Lung (tissue), 12 donors: ENCODE data around the gene NDUFAF3. TPM values are rescaled to one million over a fixed set of nuclear protein-coding genes. Genes with fewer than 3 reads are reported as not detected.
A peak's percentile ranks its signal among the peaks of the same experiment; 100 is the strongest.
"Not testable (repeated sequence)": the region's sequence is repeated elsewhere in the genome, so short reads cannot be mapped to it uniquely, and the experiment has no call there.

Experiments
- ATAC-seq: fragments of 200-7000 bp; cut with Tn5 transposase; one replicate; pipeline ENCODE4 v1.9.1; 2020; ENCODE audit warnings: moderate number of reproducible peaks; ENCODE audit not compliant: insufficient read depth, low FRiP score
- DNase-seq, 3 donors: peaks; one replicate each; pipeline ENCODE4 v3.0.0-alpha.2; 2013 to 2017
- H3K27ac ChIP-seq, 2 donors: one replicate each; pipeline ENCODE4 v1.5.1; 2013; ENCODE audit warnings: mild to moderate bottlenecking in 2 of 2, moderate library complexity in 2 of 2, control low read depth in 1 of 2, inconsistent platforms in 1 of 2, low read depth in 1 of 2, low read length in 1 of 2
- H3K27me3 ChIP-seq, 3 donors: one replicate each; pipeline ENCODE4 v1.5.1; 2013; ENCODE audit warnings: low read length in 2 of 3; ENCODE audit not compliant: control insufficient read depth in 3 of 3, insufficient read depth in 3 of 3
- H3K36me3 ChIP-seq, 4 donors: one replicate each; pipeline ENCODE4 v1.5.1; 2013; ENCODE audit warnings: low read length in 4 of 4, mild to moderate bottlenecking in 1 of 4, moderate library complexity in 1 of 4; ENCODE audit not compliant: control insufficient read depth in 4 of 4, insufficient read depth in 4 of 4
- H3K4me1 ChIP-seq, 5 donors: one replicate each; pipeline ENCODE4 v1.5.1; 2013; ENCODE audit warnings: low read length in 5 of 5, mild to moderate bottlenecking in 2 of 5, moderate library complexity in 1 of 5; ENCODE audit not compliant: control insufficient read depth in 5 of 5, insufficient read depth in 5 of 5
- H3K4me3 ChIP-seq: one replicate; pipeline ENCODE4 v1.5.1; 2013; ENCODE audit warnings: mild to moderate bottlenecking, control low read depth, moderate library complexity
- H3K9ac ChIP-seq, 2 donors: one replicate each; pipeline ENCODE4 v1.5.1; 2013; ENCODE audit warnings: low read length in 2 of 2, control low read depth in 1 of 2; ENCODE audit not compliant: insufficient read depth in 1 of 2
- H3K9me3 ChIP-seq, 4 donors: one replicate each; pipeline ENCODE4 v1.5.1; 2013; ENCODE audit warnings: low read length in 3 of 4, mild to moderate bottlenecking in 1 of 4, moderate library complexity in 1 of 4; ENCODE audit not compliant: control insufficient read depth in 4 of 4, insufficient read depth in 3 of 4
- CTCF ChIP-seq: IDR thresholded peaks from 2 replicates; pipeline ENCODE4 v1.5.1; 2012; ENCODE audit warnings: mild to moderate bottlenecking; ENCODE audit errors: control extremely low read depth, extremely low read depth
- WGBS, 2 donors: extraction: QIAGEN DNeasy Blood & Tissue Kit; methylation state at CpG; one replicate each; pipeline ENCODE4 v1.1.7; 2013; 5-methylcytosine and 5-hydroxymethylcytosine counted together
- polyA plus RNA-seq, 2 donors: library from polyadenylated mRNA; stranded (reverse); fragments of 200-250 nt; gene quantifications; one replicate each; pipeline ENCODE4 v1.2.1, GENCODE V29; 2013
- total RNA-seq, 2 donors: library from RNA; depleted of rRNA in 1 of 2; stranded (reverse); fragments of >200 nt in 1 of 2; gene quantifications; one replicate each; pipeline ENCODE4 v1.2.1, GENCODE V29; 2014 to 2021
- donor health status: control.
- donor health status: control.
- donor health status: Bipolar disorder and iron deficiency.
- donor health status: healthy.
- donor health status: DM: yes; HTN: yes; CAD: no.

Gene NDUFAF3
- total and polyA plus RNA-seq, 4 donors, result 49.9 to 143 (median 110) TPM

GRCh38 chr3:49006408-49007067, 15.4 kb upstream of the NDUFAF3 start:
- Histone ChIP-seq H3K36me3 (peaks cover 0 to 2% (median 0%) of the 10 kb centered on the region in 4 donors), H3K4me3 (peak overlapping the region; percentile 71), H3K9me3 (no peaks in the 10 kb centered on the region), H3K4me1 (peaks cover 0 to 14% (median 2%) of the 10 kb centered on the region in 5 donors), H3K27ac (peak overlapping the region; percentile 92 to 96), H3K9ac (peak overlapping the region; percentile 50 to 80), H3K27me3 (no peaks in the 10 kb centered on the region)
- 2% methylated on average over 32 of the region's 32 CpGs for WGBS, 2 donors
- ATAC-seq (no peak), DNase-seq (peak in 2 of 3 donors; percentile 45 to 51)
- TF ChIP-seq CTCF, result no peak

DNA sequence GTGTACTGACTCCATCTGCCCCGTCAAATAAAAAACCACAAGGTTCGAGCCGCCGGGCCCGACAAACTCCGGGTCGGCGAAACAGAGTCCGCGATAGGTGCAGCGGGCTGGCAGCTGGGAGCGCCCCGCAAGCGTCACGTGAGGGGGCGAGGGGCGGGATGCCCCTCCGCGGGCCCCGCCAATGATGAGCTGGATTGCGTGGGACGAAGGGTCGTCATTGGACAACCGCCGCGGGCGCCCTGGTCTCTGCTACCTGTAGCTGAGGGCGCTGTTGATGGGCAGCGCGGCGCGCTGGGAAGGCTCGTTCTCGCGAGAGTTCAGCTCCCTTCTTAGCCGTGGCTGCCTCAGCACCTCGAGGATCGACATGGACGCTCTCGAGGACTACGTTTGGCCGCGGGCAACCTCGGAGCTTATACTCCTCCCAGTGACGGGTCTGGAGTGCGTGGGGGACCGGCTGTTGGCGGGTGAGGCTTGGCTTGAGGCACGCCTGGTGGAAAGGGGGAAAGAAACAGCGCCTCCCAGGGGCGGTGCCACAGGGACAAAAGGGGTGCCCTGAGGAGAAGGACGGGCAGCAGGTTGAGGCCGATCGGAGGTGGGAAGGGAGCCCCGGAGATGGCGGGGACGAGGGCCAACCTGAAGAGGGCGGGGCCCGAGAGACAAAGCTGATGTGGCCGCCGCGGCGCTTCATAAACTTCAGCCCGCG, 14.7 kb upstream of the NDUFAF3 start, which contains the start of gene WDR6:
WDR6 (plus strand) TSS at position 324 of the 703 bp plus-strand sequence; CDS start at position 365, 41 bp downstream.
- H3K4me1 ChIP-seq, result peaks cover 0 to 14% (median 2%) of the 10 kb centered on the region in 5 donors
- ATAC-seq (peak; percentile 92), DNase-seq (peak; percentile 96 to 97 (median 97))
- no peaks in the 10 kb centered on the region for H3K27me3 ChIP-seq
- H3K9ac ChIP-seq, result peak within 1 kb of the TSS; percentile 94 to 96
- WGBS, 2 donors, result 0% methylated on average over 64 to 65 of the region's 65 CpGs
- peaks cover 0 to 9% (median 5%) of the 10 kb centered on the region in 4 donors for H3K36me3 ChIP-seq
- no peaks in the 10 kb centered on the region for H3K9me3 ChIP-seq
- peak within 1 kb of the TSS; percentile 71 for H3K4me3 ChIP-seq
- H3K27ac ChIP-seq, result peak within 1 kb of the TSS; percentile 92 to 96
- TF ChIP-seq CTCF, result peak; percentile 36

DNA sequence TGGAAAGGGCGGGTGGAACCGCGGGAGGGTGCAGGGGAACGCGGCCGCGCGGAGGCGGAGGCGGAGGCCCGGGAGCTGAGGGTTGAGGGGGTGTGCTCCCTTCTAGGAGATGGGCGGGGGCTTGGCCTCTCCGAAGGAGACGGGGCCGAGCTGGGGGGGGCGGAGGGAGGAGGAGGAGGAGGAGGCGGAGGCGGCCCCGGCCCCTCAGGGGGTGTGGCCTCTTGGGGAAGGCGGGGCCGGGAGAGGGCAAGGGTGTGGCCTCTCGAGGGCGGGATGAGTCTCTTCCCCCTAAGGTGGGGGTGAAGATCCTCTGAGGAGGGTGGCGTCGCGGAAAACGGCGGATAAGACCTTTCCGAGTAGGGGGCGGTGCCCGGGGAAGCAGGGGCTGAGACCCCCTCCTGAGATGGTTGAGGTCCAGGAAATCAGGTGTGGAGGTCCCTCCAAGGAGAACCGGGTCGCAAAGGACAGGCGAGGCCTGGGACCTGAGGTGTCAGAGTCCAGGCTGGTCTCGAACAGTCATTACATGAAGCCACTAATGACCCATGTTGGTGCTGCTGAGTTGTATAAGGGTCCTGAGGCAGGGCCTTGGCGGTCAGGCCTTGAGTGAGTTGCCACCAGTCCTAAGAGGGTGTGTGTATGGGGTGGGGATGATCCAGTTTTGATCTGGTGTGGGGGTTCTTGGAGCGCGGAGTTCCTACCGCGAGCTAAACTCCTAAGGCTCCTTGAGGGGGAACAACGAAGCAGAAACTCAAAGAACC, 14.0 kb upstream of the NDUFAF3 start:
- Histone ChIP-seq H3K27ac (peak overlapping the region; percentile 92 to 96), H3K9me3 (no peaks in the 10 kb centered on the region), H3K9ac (peak overlapping the region; percentile 26 to 94), H3K4me1 (peaks cover 0 to 14% (median 0%) of the 10 kb centered on the region in 5 donors), H3K4me3 (peak overlapping the region; percentile 71), H3K27me3 (no peaks in the 10 kb centered on the region), H3K36me3 (peaks cover 3 to 17% (median 9%) of the 10 kb centered on the region in 4 donors)
- TF ChIP-seq CTCF, result no peak
- ATAC-seq (peak; percentile 85), DNase-seq (peak; percentile 88 to 91 (median 88))
- WGBS, 2 donors, result 13 to 17% methylated on average over 34 to 41 of the region's 41 CpGs

- Histone ChIP-seq H3K36me3 (peaks cover 3 to 20% (median 12%) of the 10 kb centered on the region in 4 donors), H3K4me1 (peaks cover 0 to 14% (median 0%) of the 10 kb centered on the region in 5 donors), H3K27ac (peak overlapping the region in 1 of 2 donors; percentile 60)
- 85 to 94% methylated on average over 5 of the region's 5 CpGs for WGBS, 2 donors
- not testable (repeated sequence) for H3K9ac ChIP-seq, ATAC-seq, H3K4me3 ChIP-seq, DNase-seq, H3K27me3 ChIP-seq, H3K9me3 ChIP-seq
Observed at GRCh38 chr3:49008627-49009026, 13.3 kb upstream of the NDUFAF3 start.
